H1 (cell line): ENCODE data around the gene NECTIN1. TPM values are rescaled to one million over a fixed set of nuclear protein-coding genes. Genes with fewer than 3 reads are reported as not detected.

ENCODE experiments used
- CTCF ChIA-PET: fragments of 300-600 bp; sonication (Branson Sonifier 250); formaldehyde crosslinking; loops from one replicate; lab custom pipeline; 2021; ENCODE audit not compliant: partially characterized antibody; lab: Charles Lee
- POLR2A ChIA-PET: fragments of 300-600 bp; sonication (Branson Sonifier 250); formaldehyde crosslinking; loops from one replicate; lab custom pipeline; 2021; ENCODE audit warnings: inconsistent platforms; ENCODE audit not compliant: partially characterized antibody; lab: Charles Lee
- DNase-seq, 2 experiments: peaks; one replicate each; pipeline versions ENCODE4 v3.0.0 to v3.0.0-alpha.2; 2010 to 2022; ENCODE audit warnings: low spot score in 2 of 2, low read depth in 1 of 2, mixed read lengths in 1 of 2
- FAIRE-seq: peaks from 2 replicates; lab custom pipeline; 2011; peaks lifted over from hg19 to GRCh38; lab: Jason Lieb, UNC
- H2AFZ ChIP-seq: 2 replicates; pipeline ENCODE4 v1.8.1; 2012; ENCODE audit warnings: low read length, inconsistent platforms
- H2AK5ac ChIP-seq: 2 replicates; pipeline ENCODE4 v1.6.1; 2013; ENCODE audit warnings: low read depth, low read length
- H2BK120ac ChIP-seq: replicated peaks from 2 replicates; pipeline ENCODE3; 2013; ENCODE audit warnings: low read depth, low read length, inconsistent platforms
- H2BK12ac ChIP-seq: 2 replicates; pipeline ENCODE4 v1.6.1; 2013; ENCODE audit warnings: low read depth, low read length
- H2BK15ac ChIP-seq: 2 replicates; pipeline ENCODE4 v1.6.1; 2013; ENCODE audit warnings: low read length
- H2BK20ac ChIP-seq: 2 replicates; pipeline ENCODE4 v1.6.1; 2013; ENCODE audit warnings: low read length
- H2BK5ac ChIP-seq: 2 replicates; pipeline ENCODE4 v1.6.1; 2013; ENCODE audit warnings: low read depth, low read length
- H3K14ac ChIP-seq: 2 replicates; pipeline ENCODE4 v1.6.1; 2013; ENCODE audit warnings: inconsistent platforms; ENCODE audit not compliant: insufficient read length
- H3K18ac ChIP-seq: 2 replicates; pipeline ENCODE4 v1.6.1; 2013; ENCODE audit warnings: low read length; ENCODE audit errors: extremely low read depth
- H3K23ac ChIP-seq: 2 replicates; pipeline ENCODE4 v1.6.1; 2013; ENCODE audit warnings: inconsistent platforms; ENCODE audit not compliant: insufficient read length
- H3K23me2 ChIP-seq: 2 replicates; pipeline ENCODE4 v1.6.1; 2013; ENCODE audit warnings: low read depth, low read length
- H3K27ac ChIP-seq: 2 replicates; pipeline ENCODE4 v1.6.1; 2011; ENCODE audit warnings: low read depth, low read length, inconsistent platforms
- H3K27me3 ChIP-seq, 4 experiments: replicated peaks in 1 of 4; 1 replicate in 1 of 4; 2 replicates in 3 of 4; pipeline versions ENCODE4 v1.6.1 to v1.8.1; 2011 to 2013; ENCODE audit warnings: low read length in 3 of 4, mild to moderate bottlenecking in 3 of 4, inconsistent platforms in 2 of 4, mixed read lengths in 2 of 4, moderate library complexity in 1 of 4; ENCODE audit not compliant: control insufficient read depth in 3 of 4, insufficient read depth in 3 of 4; ENCODE audit errors: extremely low read depth in 1 of 4
- H3K36me3 ChIP-seq, 4 experiments: 2 replicates each; pipeline versions ENCODE4 v1.6.1 to v1.8.1; 2011 to 2013; ENCODE audit warnings: mild to moderate bottlenecking in 4 of 4, low read length in 3 of 4, moderate library complexity in 2 of 4, control low read depth in 1 of 4, inconsistent platforms in 1 of 4; ENCODE audit not compliant: insufficient read depth in 4 of 4, control insufficient read depth in 2 of 4
- H3K4ac ChIP-seq: replicated peaks from 2 replicates; pipeline ENCODE3; 2013; ENCODE audit warnings: low read length, low read depth, mixed read lengths, inconsistent platforms; ENCODE audit not compliant: insufficient read length
- H3K4me1 ChIP-seq, 4 experiments: replicated peaks in 1 of 4; 1 replicate in 1 of 4; 2 replicates in 3 of 4; pipeline versions ENCODE4 v1.6.1 to v1.8.1; 2011 to 2013; ENCODE audit warnings: low read length in 3 of 4, inconsistent platforms in 2 of 4, mixed read lengths in 1 of 4; ENCODE audit not compliant: insufficient read depth in 4 of 4, control insufficient read depth in 3 of 4
- H3K4me2 ChIP-seq, 2 experiments: 2 replicates each; pipeline versions ENCODE4 v1.6.1 to v1.8.1; 2011 to 2013; ENCODE audit warnings: low read depth in 2 of 2, low read length in 2 of 2, control low read depth in 1 of 2, inconsistent platforms in 1 of 2, mild to moderate bottlenecking in 1 of 2; ENCODE audit not compliant: insufficient read depth in 1 of 2
- H3K4me3 ChIP-seq, 4 experiments: fragments of 200-600, 300-600 bp in 1 of 4; sonication (generic), shearing (Covaris generic), sonication (Bioruptor Twin) in 1 of 4; 2 replicates each; pipeline versions ENCODE4 v1.5.1 to v1.8.1; 2011 to 2016; ENCODE audit warnings: low read length in 4 of 4, low read depth in 3 of 4, control low read depth in 2 of 4, inconsistent platforms in 2 of 4, mild to moderate bottlenecking in 2 of 4, mixed read lengths in 1 of 4, moderate library complexity in 1 of 4; ENCODE audit not compliant: insufficient read depth in 2 of 4; ENCODE audit errors: extremely low read depth in 1 of 4
- H3K56ac ChIP-seq: replicated peaks from 2 replicates; pipeline ENCODE3; 2013; ENCODE audit warnings: low read depth, mild to moderate bottlenecking, mixed read lengths, low read length, inconsistent platforms; ENCODE audit not compliant: insufficient read length
- H3K79me1 ChIP-seq: 2 replicates; pipeline ENCODE4 v1.6.1; 2013; ENCODE audit warnings: low read depth, low read length, control low read depth
- H3K79me2 ChIP-seq, 2 experiments: 2 replicates each; pipeline versions ENCODE4 v1.6.1 to v1.8.1; 2012 to 2013; ENCODE audit warnings: low read length in 2 of 2, mild to moderate bottlenecking in 2 of 2, inconsistent platforms in 1 of 2; ENCODE audit not compliant: insufficient read depth in 2 of 2, control insufficient read depth in 1 of 2
- H3K9ac ChIP-seq, 4 experiments: replicated peaks in 1 of 4; 1 replicate in 1 of 4; 2 replicates in 3 of 4; pipeline versions ENCODE4 v1.6.1 to v1.8.1; 2011 to 2013; ENCODE audit warnings: low read depth in 3 of 4, low read length in 3 of 4, control low read depth in 2 of 4, mild to moderate bottlenecking in 2 of 4, moderate library complexity in 2 of 4, inconsistent platforms in 1 of 4; ENCODE audit errors: extremely low read depth in 1 of 4
- H3K9me3 ChIP-seq, 2 experiments: 2 replicates each; pipeline versions ENCODE4 v1.6.1 to v1.8.1; 2012 to 2013; ENCODE audit warnings: mild to moderate bottlenecking in 2 of 2, moderate library complexity in 2 of 2, control low read depth in 1 of 2, inconsistent platforms in 1 of 2, low read depth in 1 of 2, low read length in 1 of 2, mixed read lengths in 1 of 2; ENCODE audit not compliant: insufficient read depth in 2 of 2
- H4K20me1 ChIP-seq, 2 experiments: replicated peaks in 1 of 2; 2 replicates each; pipeline versions ENCODE3 to v1.8.1; 2011 to 2013; ENCODE audit warnings: inconsistent platforms in 2 of 2, low read length in 2 of 2, mild to moderate bottlenecking in 1 of 2; ENCODE audit not compliant: insufficient read depth in 2 of 2, control insufficient read depth in 1 of 2
- H4K5ac ChIP-seq: 2 replicates; pipeline ENCODE4 v1.6.1; 2013; ENCODE audit warnings: low read length, low read depth, mixed read lengths, inconsistent platforms; ENCODE audit not compliant: insufficient read length
- H4K8ac ChIP-seq: 2 replicates; pipeline ENCODE4 v1.8.0; 2013; ENCODE audit warnings: mild to moderate bottlenecking, moderate library complexity, low read length, inconsistent platforms; ENCODE audit not compliant: insufficient read depth; ENCODE audit errors: extremely low read depth
- H4K91ac ChIP-seq: replicated peaks from 2 replicates; pipeline ENCODE3; 2013; ENCODE audit warnings: low read length, mixed read lengths, inconsistent platforms; ENCODE audit not compliant: insufficient read length
- BACH1 ChIP-seq: IDR thresholded peaks from 2 replicates; pipeline ENCODE4 v1.6.1; 2012; ENCODE audit warnings: low read length, improper control_type of control experiment
- CREB1 ChIP-seq: IDR thresholded peaks from 2 replicates; pipeline ENCODE4 v1.6.1; 2012; ENCODE audit warnings: inconsistent platforms
- RNF2 ChIP-seq: fragments of 200-900, 300-1000 bp; sonication (generic); IDR thresholded peaks from 2 replicates; pipeline ENCODE4 v1.7.1; 2016; ENCODE audit warnings: borderline replicate concordance, low read depth, mild to moderate bottlenecking, antibody characterized with exemption, low read length; ENCODE audit not compliant: poor library complexity, severe bottlenecking; ENCODE audit errors: missing control alignments
- SIN3A ChIP-seq, 2 experiments: IDR thresholded peaks in 1 of 2; conservative IDR thresholded peaks in 1 of 2; 2 replicates each; pipeline ENCODE4 v1.6.1; 2011 to 2012; ENCODE audit warnings: low read length in 2 of 2, improper control_type of control experiment in 1 of 2, low read depth in 1 of 2, mild to moderate bottlenecking in 1 of 2
- WGBS, 2 experiments: shearing (Covaris generic) in 1 of 2; methylation state at CpG; one replicate each; pipeline versions ENCODE4 v1.1.6 to v1.1.7; 2013 to 2015; ENCODE audit warnings: low lambda C conversion rate in 2 of 2, mixed read lengths in 2 of 2, inconsistent platforms in 1 of 2, low coverage in 1 of 2, missing lambda C conversion rate in 1 of 2; ENCODE audit not compliant: insufficient replicate concordance in 2 of 2, insufficient coverage in 1 of 2, insufficient read length in 1 of 2; ENCODE audit errors: extremely low coverage in 1 of 2, missing lambda C conversion rate in 1 of 2; 5-methylcytosine and 5-hydroxymethylcytosine counted together
- polyA plus RNA-seq, 7 experiments: library from polyadenylated mRNA; depleted of rRNA in 3 of 7; stranded (reverse) in 5 of 7; unstranded in 2 of 7; fragments of >200 nt in 5 of 7; fragments of 200-250 nt in 2 of 7; gene quantifications; 1 replicate in 5 of 7; 2 replicates in 1 of 7; 4 replicates in 1 of 7; pipeline versions ENCODE4 v1.2.1 to v1.2.3, GENCODE V29; 2011 to 2013; ENCODE audit warnings: missing spikeins in 2 of 7, mixed read lengths in 2 of 7
- total RNA-seq: library from RNA; stranded (reverse); fragmentation: NEBNext Ultra II Directional; extraction: Animal tissue kit (Norgen Biotek cat#: 25700); gene quantifications from 2 replicates; pipeline ENCODE4 v1.2.1, GENCODE V29; 2021

Gene NECTIN1
- total and polyA plus RNA-seq, 2 of the 8 experiments (the other 6 are each of a cell fraction or from before 2014, with no cell fraction given): 43.2 to 97.7 TPM

DNA sequence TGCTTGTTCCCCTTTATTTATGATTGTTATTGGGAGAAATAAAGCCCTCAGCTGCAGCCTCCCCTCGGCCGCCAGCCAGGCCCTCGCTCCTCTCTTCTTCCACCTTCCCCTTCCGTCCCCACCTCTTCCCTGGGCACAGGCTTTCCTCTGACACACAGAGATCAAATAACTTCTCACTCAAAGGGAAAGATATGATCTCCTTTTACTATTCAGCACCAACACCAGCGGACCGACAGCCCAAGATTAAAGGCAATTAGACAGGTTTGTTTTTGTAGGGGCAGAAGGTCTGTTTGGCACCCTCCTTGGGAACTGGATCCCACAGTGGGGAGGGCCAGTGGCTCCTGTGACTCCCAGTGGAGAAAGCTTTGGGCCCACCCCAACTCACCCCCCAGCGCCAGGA, 23.0 kb downstream of the NECTIN1 start:
- no peak overlapping the region for H2BK15ac ChIP-seq
- H3K27ac ChIP-seq: no peak overlapping the region
- H3K56ac ChIP-seq: no peak overlapping the region
- no peak overlapping the region for H4K91ac ChIP-seq
- H3K36me3 ChIP-seq: no peaks in the 10 kb centered on the region; a peak in 1 of 8 replicates
- no peak overlapping the region for H2BK5ac ChIP-seq
- H3K23me2 ChIP-seq: no peaks in the 10 kb centered on the region
- no peak overlapping the region for H3K9ac ChIP-seq
- peaks cover 64 to 73% of the 10 kb centered on the region in 2 experiments for H4K20me1 ChIP-seq
- no peak for FAIRE-seq
- H3K4me2 ChIP-seq: no peak overlapping the region
- H2BK20ac ChIP-seq: no peak overlapping the region
- H3K79me2 ChIP-seq: peaks cover 2 to 88% of the 10 kb centered on the region in 2 experiments; a peak in 3 of 4 replicates
- H3K14ac ChIP-seq: no peak overlapping the region
- H3K4me1 ChIP-seq: peaks cover 0 to 17% (median 9%) of the 10 kb centered on the region in 4 experiments; a peak in 5 of 7 replicates
- POLR2A ChIA-PET: interaction anchor here (0.6 kb wide), 1 partner anchor 26 kb away, joined by 3 read pairs; no protein-coding TSS in a partner anchor
- no peak overlapping the region for H2BK120ac ChIP-seq
- CTCF ChIA-PET: interaction anchor here (0.7 to 14.0 kb wide), 11 partner anchors 9 to 277 kb away, joined by 3 to 171 read pairs (median 10); partner anchors contain the start of gene NECTIN1
- H3K9me3 ChIP-seq: no peaks in the 10 kb centered on the region
- WGBS, 2 experiments: 81% methylated on average over 6 of the region's 7 CpGs; no CpG with 5 or more reads in 1 of the 2 experiments
- no peak overlapping the region; the same call in 1 of the 2 replicates for H3K18ac ChIP-seq
- no peak overlapping the region for H3K23ac ChIP-seq
- no peak overlapping the region for H4K5ac ChIP-seq
- no peak overlapping the region for H2AFZ ChIP-seq
- DNase-seq: no peak
- no peak overlapping the region for H2BK12ac ChIP-seq
- peaks cover 49% of the 10 kb centered on the region for H3K79me1 ChIP-seq
- no peak overlapping the region for H2AK5ac ChIP-seq
- no peak overlapping the region for H3K4ac ChIP-seq
- H3K27me3 ChIP-seq: no peaks in the 10 kb centered on the region
- no peak overlapping the region for H3K4me3 ChIP-seq
- no peak overlapping the region for H4K8ac ChIP-seq
- no peak for TF ChIP-seq CREB1
- no peak for TF ChIP-seq RNF2
- TF ChIP-seq SIN3A (conservative IDR thresholded peaks at IDR 0.05 in 1 of 2, IDR thresholded peaks at IDR 0.05 in 1 of 2; ENCODE audit: low read depth in 1 of 2, low read length in 2 of 2): no peak
- no peak for TF ChIP-seq BACH1
